B cell (primary cell): ENCODE results near the gene SPATA32.

Experiments used
- CTCF ChIP-seq: fragments of 200-600 bp; IDR thresholded peaks from one replicate; pipeline ENCODE4 v1.8.0; 2022; ENCODE audit warnings: antibody characterized with exemption, mild to moderate bottlenecking
- EZH2 ChIP-seq: IDR thresholded peaks from 2 replicates; pipeline ENCODE4 v1.6.1; 2012; ENCODE audit warnings: borderline replicate concordance, low read depth, mild to moderate bottlenecking, moderate library complexity, low read length; ENCODE audit not compliant: insufficient read depth, poor library complexity, severe bottlenecking

GRCh38 chr17:45230410-45230786 is 31.5 kb downstream of the SPATA32 start:
- TF ChIP-seq CTCF (no peak), EZH2 (no peak)
